HG02943 (cell line): ENCODE data around the gene ADH5.
"Not testable (repeated sequence)": the region's sequence is repeated elsewhere in the genome, so short reads cannot be mapped to it uniquely, and the experiment has no call there.

Experiments used
- ATAC-seq: cut with Tn5 transposase; IDR thresholded peaks from one replicate; pipeline ENCODE4 v1.9.1; 2021; ENCODE audit warnings: mild to moderate bottlenecking, low read depth, moderate library complexity; ENCODE audit not compliant: unreplicated experiment

ADH5 gene

GRCh38 chr4:99088023-99088449 lies 552 bp downstream of the ADH5 start:
- ATAC-seq = peak; percentile 33

- no peak for ATAC-seq
These were observed 4.0 kb downstream of the ADH5 start for GRCh38 chr4:99084595-99084994.

- no peak for ATAC-seq
These were observed 6.4 kb downstream of the ADH5 start for GRCh38 chr4:99082192-99082591.

DNA sequence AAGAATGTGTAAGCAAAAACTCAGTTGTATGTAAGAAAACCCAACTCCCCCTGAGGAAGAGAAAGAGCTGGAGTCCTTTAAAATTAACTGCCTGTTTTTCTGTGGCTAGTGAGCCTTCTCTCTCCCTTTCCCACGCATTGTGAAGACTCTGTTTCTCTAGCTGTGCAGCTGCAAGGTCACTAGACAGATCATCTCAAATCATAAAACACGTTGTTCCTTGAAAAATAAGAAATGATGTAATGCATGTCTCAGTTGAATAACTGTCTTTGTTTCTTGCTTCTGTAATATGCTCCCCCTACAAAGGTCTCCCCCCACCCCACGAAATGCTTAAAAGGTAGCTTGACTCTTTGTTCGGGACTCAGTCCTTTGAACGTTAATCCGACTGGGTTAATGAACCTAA lies 7.7 kb downstream of the ADH5 start:
- ATAC-seq = not testable (repeated sequence)

DNA sequence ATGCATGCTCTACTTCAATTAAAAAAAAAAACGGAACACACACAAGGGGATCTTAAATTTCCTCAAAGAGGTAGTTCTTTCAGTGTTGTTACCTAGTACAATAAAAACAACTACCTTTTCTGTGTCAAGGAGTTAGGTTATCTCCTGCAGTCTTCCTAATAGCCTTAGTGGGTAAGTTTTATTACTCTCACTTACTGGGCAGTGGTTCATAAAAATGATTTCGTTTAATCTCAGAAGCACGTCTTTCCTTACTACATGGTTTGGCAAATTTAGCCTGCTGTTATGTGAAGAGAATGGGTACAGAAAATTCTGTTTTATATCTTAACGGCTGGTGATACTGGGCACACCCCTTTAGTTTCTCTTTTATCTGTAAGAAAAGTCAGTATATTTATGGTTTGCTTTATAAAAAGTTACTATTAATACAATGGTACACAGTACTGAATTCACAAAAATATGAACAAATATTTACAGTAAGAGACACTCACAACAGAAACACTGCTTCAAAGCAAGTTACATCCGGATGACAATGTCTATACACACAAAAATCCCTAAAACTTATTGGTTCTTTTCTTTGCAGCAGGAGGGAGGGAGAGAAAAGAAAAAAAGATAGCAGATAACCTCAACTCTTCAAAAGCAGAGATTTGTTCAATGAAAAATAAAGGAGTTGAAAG lies 8.8 kb downstream of the ADH5 start:
- ATAC-seq = no peak

GRCh38 chr4:99078931-99079624 lies 9.5 kb downstream of the ADH5 start:
- ATAC-seq = no peak

DNA sequence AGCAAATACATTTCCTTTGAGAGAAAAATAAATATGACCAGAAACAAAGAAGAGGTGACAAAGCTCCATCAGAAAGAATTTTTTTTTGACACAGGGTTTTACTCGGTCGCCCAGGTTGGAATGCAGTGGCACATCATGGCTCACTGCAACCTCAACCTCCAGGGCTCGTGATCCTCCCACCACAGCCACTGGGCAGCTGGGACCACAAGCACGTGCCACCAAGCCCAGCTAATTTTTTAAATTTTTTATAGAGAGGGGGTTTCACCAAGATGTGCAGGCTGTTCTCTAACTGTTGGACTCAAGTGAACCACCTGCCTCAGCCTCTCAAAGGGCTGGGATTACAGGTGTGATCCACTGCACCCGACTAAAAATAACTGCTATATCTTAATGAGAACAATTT lies 10.3 kb downstream of the ADH5 start:
- no peak for ATAC-seq

GRCh38 chr4:99077177-99077576 lies 11.4 kb downstream of the ADH5 start:
- ATAC-seq = no peak

- ATAC-seq = no peak
These were observed 12.2 kb downstream of the ADH5 start for GRCh38 chr4:99076292-99076976.

DNA sequence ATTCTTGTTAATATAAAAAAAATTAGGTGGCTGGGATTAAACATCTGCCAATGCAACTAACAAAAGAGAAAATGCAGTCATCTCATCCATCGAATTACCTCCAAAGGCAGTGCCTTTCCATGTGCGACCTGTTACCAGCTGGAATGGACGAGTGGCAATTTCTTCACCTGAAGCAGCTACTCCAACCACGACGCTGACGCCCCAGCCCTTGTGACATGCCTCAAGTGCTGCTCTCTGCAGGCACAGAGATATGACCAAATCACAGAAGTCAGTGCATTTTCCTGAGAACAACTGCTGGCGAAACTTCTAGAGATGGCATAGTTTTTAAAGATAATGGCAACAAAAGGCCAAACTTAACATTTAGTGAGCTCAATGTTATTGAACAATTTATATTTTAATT lies 13.8 kb downstream of the ADH5 start:
- no peak for ATAC-seq

- ATAC-seq = no peak
These were observed 17.4 kb downstream of the ADH5 start for GRCh38 chr4:99071159-99071558.

DNA sequence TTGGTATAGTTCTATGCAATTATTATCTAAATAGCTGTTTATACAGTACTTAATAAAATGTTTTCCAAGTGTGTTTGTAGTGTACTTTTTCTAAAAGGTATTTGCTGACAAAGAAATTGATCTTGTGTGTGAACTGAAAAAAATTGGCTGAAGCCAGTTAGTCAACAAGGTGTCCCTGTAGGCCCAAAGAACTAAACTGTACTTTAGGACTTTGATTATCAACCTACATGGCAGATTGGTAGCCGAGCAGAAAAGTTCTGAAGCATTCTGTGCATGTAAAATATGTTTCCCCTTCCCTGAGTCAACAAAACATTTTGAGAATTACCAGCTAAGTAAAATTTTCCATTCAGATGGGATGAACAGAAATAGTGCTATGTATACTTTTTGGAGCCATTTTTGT lies 21.0 kb downstream of the ADH5 start:
- no peak for ATAC-seq

GRCh38 chr4:99065521-99065920 lies 23.1 kb downstream of the ADH5 start:
- ATAC-seq = not testable (repeated sequence)

DNA sequence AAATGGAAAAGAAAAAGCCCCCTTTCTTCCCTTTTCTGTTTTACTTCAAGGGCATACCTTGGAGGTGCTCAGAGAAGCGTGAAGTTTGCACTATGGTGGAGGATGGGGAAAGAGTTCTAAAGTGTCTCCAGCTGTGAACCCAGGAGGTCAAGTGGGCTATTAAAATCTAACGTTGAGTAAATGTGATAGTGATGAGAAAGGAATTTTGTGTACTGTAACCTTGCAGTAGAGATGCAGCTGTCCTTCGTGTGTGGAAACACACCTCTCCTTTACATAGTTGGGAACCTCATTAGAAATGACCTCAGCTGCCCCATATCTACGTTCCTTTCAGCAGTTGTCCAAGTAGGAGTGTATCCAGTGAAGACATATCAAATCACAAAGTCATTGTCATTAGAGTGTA lies 26.5 kb downstream of the ADH5 start:
- ATAC-seq = no peak

- no peak for ATAC-seq
These were observed 27.4 kb downstream of the ADH5 start for GRCh38 chr4:99061048-99061700.

GRCh38 chr4:99059550-99059949 lies 29.0 kb downstream of the ADH5 start:
- ATAC-seq = no peak

DNA sequence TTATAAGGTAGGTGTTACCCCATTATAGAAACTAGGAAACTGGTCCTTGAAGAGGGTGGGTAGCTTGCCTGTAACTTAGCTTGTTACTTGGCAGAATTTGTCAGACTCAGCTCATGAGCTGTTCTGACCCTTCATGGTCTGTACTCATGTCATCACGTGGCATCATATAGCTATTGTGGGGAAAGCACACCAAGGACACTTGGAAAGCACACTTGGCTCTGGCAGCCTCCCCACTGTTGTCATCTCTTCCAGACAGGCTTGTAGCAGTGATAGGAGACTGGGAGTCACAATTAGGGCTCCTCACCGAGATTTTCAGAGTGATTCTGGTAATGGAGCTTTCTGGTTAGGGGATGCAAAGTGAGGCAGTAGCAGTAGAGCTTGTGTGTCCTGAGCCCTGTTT lies 30.4 kb downstream of the ADH5 start:
- ATAC-seq = no peak

DNA sequence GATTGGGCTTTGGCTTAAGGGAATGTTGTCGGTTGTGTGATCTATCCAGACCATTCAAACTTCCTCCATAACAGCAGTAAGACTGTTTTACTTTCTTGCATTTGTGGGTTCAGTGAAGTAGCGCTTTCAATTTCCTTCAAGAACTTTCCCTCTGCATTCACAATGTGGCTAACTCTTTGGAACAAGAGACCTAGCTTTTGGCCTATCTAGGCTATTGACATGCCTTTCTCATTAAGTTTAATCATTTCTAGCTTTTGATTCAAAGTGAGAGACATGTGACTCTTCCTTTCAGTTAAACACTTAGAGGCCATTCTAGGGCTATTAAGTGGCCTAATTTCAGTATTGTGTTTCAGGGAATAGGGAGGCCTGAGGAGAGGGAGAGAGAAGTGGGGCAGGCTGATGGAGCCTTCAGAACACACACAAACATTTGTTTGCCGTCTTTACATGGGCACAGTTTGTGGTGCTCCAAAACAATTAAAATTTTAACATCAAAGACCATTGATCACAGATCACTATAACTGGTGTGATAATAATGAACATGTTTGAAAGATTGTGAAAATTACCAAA lies 34.1 kb downstream of the ADH5 start:
- peak; percentile 55 for ATAC-seq

GRCh38 chr4:99052902-99053301 lies 35.7 kb downstream of the ADH5 start:
- ATAC-seq = no peak

GRCh38 chr4:99047710-99048109 lies 40.9 kb downstream of the ADH5 start:
- ATAC-seq = no peak

DNA sequence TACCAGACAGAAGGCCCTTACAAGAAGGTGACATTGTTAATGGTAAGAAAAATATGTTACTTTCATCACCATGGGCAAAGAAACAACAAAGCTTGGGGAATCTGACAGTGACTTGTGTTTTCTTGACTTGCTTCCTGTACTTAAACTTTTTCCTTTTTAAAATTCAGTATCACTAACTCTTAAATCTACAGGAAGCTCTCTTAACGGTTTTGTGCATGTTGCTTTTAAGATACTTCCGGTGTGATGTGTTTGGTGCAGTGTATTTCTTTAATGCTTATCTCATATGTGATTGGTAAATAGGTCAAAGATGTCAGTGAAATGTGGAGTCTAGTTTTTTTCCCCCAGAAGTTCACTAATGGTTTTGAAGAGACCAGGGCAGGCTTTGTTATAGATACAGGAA lies 45.2 kb downstream of the ADH5 start:
- ATAC-seq = no peak
